Gastrocnemius medialis (tissue), 4 donors: Measurements from ENCODE around the gene SSH3.

Experiments
- POLR2A ChIP-seq, 2 donors: fragments of 450-650 bp; IDR thresholded peaks; one replicate each; pipeline ENCODE4 v1.6.1; 2017; ENCODE audit warnings: antibody characterized with exemption in 2 of 2, mild to moderate bottlenecking in 2 of 2, moderate library complexity in 2 of 2
- TF ChIP-seq, protein P1 (sequence below), 5 experiments: fragments of 450-650 bp in 3 of 5; fragments of 200-600 bp in 2 of 5; sonication (generic) in 2 of 5; IDR thresholded peaks in 4 of 5; conservative IDR thresholded peaks in 1 of 5; 1 replicate in 4 of 5; 2 replicates in 1 of 5; pipeline ENCODE4 v1.5.1; 2016 to 2019; ENCODE audit warnings: antibody characterized with exemption in 5 of 5, mild to moderate bottlenecking in 3 of 5, moderate library complexity in 3 of 5

DNA sequence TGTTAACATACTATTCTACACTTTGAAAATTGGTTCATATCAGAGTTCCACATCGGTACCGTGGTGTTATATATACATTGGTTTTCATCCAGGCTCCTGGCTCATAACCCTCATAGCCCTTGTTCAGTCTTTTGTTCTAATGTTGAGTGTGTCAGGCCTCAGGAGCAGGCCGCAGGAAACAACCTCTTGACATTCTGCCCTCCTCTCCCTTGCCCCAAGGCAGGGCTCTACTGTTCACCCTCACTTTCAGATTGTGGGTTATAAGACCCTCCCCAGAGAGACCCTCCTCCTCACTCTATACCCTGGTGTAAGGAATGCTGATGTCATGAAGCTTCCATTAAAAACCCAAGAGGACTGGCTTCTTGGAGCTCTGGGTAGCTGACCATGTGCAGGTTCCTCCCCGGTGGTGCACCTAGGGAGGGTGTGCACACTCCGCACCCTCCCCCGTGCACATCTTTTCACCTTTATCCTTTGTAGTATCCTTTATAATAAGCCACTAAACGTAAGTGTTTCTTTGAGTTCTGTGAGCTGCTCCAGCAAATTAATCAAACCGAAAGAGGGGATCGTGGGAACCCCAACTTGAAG, 12.1 kb downstream of the SSH3 start:
- TF ChIP-seq, protein P1, sequence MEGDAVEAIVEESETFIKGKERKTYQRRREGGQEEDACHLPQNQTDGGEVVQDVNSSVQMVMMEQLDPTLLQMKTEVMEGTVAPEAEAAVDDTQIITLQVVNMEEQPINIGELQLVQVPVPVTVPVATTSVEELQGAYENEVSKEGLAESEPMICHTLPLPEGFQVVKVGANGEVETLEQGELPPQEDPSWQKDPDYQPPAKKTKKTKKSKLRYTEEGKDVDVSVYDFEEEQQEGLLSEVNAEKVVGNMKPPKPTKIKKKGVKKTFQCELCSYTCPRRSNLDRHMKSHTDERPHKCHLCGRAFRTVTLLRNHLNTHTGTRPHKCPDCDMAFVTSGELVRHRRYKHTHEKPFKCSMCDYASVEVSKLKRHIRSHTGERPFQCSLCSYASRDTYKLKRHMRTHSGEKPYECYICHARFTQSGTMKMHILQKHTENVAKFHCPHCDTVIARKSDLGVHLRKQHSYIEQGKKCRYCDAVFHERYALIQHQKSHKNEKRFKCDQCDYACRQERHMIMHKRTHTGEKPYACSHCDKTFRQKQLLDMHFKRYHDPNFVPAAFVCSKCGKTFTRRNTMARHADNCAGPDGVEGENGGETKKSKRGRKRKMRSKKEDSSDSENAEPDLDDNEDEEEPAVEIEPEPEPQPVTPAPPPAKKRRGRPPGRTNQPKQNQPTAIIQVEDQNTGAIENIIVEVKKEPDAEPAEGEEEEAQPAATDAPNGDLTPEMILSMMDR (IDR thresholded peaks at IDR 0.05 in 4 of 5, conservative IDR thresholded peaks at IDR 0.05 in 1 of 5), result no peak
- TF ChIP-seq POLR2A (IDR thresholded peaks at IDR 0.05), result no peak
